GM12878 (cell line): ENCODE data around the gene SNAPC2. TPM values are rescaled to one million over a fixed set of nuclear protein-coding genes. Genes with fewer than 3 reads are reported as not detected.

Experiments
- CEBPB ChIP-seq, 2 experiments: fragments of 150-350 bp in 1 of 2; IDR thresholded peaks; 2 replicates each; pipeline ENCODE4 v1.6.1; 2012 to 2014; ENCODE audit warnings: low read depth in 2 of 2, low read length in 2 of 2, borderline replicate concordance in 1 of 2, inconsistent platforms in 1 of 2
- DPF2 ChIP-seq: fragments of 450-650 bp; IDR thresholded peaks from 2 replicates; pipeline ENCODE4 v1.6.1; 2017; ENCODE audit warnings: mild to moderate bottlenecking
- HCFC1 ChIP-seq: fragments of 150-350 bp; IDR thresholded peaks from 2 replicates; pipeline ENCODE4 v1.6.1; 2014; ENCODE audit warnings: low read length
- KAT2A ChIP-seq: conservative IDR thresholded peaks from 2 replicates; pipeline ENCODE4 v1.6.1; 2011; ENCODE audit warnings: low read depth, low read length; ENCODE audit not compliant: control insufficient read depth
- MAX ChIP-seq: IDR thresholded peaks from 2 replicates; pipeline ENCODE4 v1.6.1; 2012; ENCODE audit warnings: low read depth, low read length, improper control_type of control experiment
- MXI1 ChIP-seq: fragments of 150-350 bp; IDR thresholded peaks from 2 replicates; pipeline ENCODE4 v1.6.1; 2011; ENCODE audit warnings: low read depth, mild to moderate bottlenecking, inconsistent platforms, low read length, improper control_type of control experiment
- PAX5 ChIP-seq: IDR thresholded peaks from 2 replicates; pipeline ENCODE4 v1.6.1; 2011; ENCODE audit warnings: low read depth, low read length, borderline replicate concordance
- POU2F2 ChIP-seq: IDR thresholded peaks from 3 replicates; pipeline ENCODE4 v1.6.1; 2011; ENCODE audit warnings: low read depth, mild to moderate bottlenecking, low read length, borderline replicate concordance
- SMARCA5 ChIP-seq: fragments of 450-650 bp; IDR thresholded peaks from 2 replicates; pipeline ENCODE4 v1.6.1; 2017; ENCODE audit warnings: mild to moderate bottlenecking
- TARDBP ChIP-seq: IDR thresholded peaks from 2 replicates; pipeline ENCODE4 v1.6.1; 2016; ENCODE audit warnings: borderline replicate concordance
- ZBED1 ChIP-seq: IDR thresholded peaks from 2 replicates; pipeline ENCODE4 v1.6.1; 2016; ENCODE audit warnings: borderline replicate concordance
- ZNF274 ChIP-seq: IDR thresholded peaks from one replicate; pipeline ENCODE4 v1.8.0; 2011; ENCODE audit not compliant: insufficient read length, insufficient read depth
- polyA plus RNA-seq, 11 experiments: library from polyadenylated mRNA; depleted of rRNA in 4 of 11; unstranded in 6 of 11; stranded (reverse) in 5 of 11; fragments of >200 nt; fragmentation: Nextera tagmentation in 4 of 11; fragmentation: Illumina TruSeq in 1 of 11; extraction: Ambion mirVana in 4 of 11; extraction: Trizol in 1 of 11; gene quantifications; 1 replicate in 1 of 11; 2 replicates in 10 of 11; pipeline versions ENCODE4 v1.2.1 to v1.2.3, GENCODE V29; 2011 to 2016; ENCODE audit warnings: inconsistent platforms in 2 of 11, missing spikeins in 2 of 11, low read depth in 1 of 11
- total RNA-seq, 4 experiments: library from RNA; depleted of rRNA in 3 of 4; stranded (reverse); fragments of >200 nt in 3 of 4; fragmentation: Illumina TruSeq in 1 of 4; extraction: Trizol in 1 of 4; gene quantifications; 2 replicates each; pipeline versions ENCODE4 v1.2.1 to v1.2.3, GENCODE V29; 2013 to 2021
- TF ChIP-seq, protein P1 (sequence below): fragments of 450-650 bp; IDR thresholded peaks from 2 replicates; pipeline ENCODE4 v1.6.1; 2016; ENCODE audit warnings: mild to moderate bottlenecking
- TF ChIP-seq, protein P2 (sequence below): fragments of 450-650 bp; IDR thresholded peaks from 2 replicates; pipeline ENCODE4 v1.6.1; 2016; ENCODE audit warnings: mild to moderate bottlenecking, moderate library complexity, borderline replicate concordance
- TF ChIP-seq, protein P3 (sequence below): fragments of 450-650 bp; formaldehyde crosslinking; IDR thresholded peaks from 2 replicates; pipeline ENCODE4 v1.5.0; 2022; ENCODE audit warnings: mild to moderate bottlenecking, missing genetic modification characterization
- TF ChIP-seq, protein P4 (sequence below): fragments of 450-650 bp; IDR thresholded peaks from 2 replicates; pipeline ENCODE4 v1.6.1; 2017; ENCODE audit warnings: mild to moderate bottlenecking, moderate library complexity

SNAPC2 gene
- total and polyA plus RNA-seq, 10 of the 15 experiments (the other 5 are each of a cell fraction or from before 2014, with no cell fraction given), result 0.19 to 20.8 (median 12.6) TPM

DNA sequence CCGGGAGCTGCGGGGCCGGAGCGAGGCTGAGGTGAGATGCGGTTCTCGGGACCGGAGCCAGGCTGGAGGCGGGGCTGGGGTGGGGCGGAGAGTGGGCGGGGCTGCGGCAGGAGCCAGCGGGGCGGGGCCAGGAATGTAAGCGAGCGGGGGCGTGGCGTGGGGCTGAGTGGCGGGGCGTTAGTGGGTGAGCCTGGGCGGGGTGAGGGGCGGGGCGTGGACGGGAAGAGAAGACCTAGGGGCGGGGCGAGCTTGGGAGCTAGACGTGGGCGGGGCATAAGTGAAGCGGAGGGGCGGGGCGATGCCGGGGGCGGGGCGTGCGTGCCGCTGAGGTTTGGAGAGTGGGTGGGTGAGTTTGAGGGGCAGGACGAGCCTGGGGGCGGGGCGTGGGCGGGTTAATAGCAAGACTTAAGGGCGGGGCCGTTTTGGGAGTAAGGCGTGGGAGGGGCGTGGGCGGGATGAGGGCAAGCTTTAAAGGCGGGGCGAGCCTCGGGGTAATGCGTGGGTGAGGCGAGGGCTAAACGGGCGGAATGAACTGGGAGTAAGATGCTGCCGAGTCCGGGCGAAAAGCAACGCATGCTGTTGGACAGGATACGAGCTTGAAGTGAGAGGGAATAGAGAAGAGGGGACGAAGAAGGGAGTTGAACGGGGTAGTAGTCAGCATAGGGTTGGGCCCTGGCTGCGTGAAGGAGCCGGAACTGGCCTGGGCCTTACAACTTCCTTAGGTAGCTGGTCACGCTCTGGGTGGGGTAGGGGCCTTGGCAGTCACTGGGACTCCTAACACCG lies 572 bp downstream of the SNAPC2 start (continued):
- TF ChIP-seq POU2F2 (no peak), ZBED1 (no peak), ZNF274 (no peak), TARDBP (no peak), HCFC1 (no peak), DPF2 (peak; percentile 40; the same call in 1 of the 2 replicates), MAX (0 out of 2 replicates have a peak, but pooled peaks have one; percentile 49), CEBPB (IDR thresholded peaks at IDR 0.05; ENCODE audit: borderline replicate concordance in 1 of 2, low read depth in 2 of 2, low read length in 2 of 2) (no peak), MXI1 (no peak; the same call in 1 of the 2 replicates), SMARCA5 (no peak), PAX5 (no peak), KAT2A (no peak)
- TF ChIP-seq, protein P1, sequence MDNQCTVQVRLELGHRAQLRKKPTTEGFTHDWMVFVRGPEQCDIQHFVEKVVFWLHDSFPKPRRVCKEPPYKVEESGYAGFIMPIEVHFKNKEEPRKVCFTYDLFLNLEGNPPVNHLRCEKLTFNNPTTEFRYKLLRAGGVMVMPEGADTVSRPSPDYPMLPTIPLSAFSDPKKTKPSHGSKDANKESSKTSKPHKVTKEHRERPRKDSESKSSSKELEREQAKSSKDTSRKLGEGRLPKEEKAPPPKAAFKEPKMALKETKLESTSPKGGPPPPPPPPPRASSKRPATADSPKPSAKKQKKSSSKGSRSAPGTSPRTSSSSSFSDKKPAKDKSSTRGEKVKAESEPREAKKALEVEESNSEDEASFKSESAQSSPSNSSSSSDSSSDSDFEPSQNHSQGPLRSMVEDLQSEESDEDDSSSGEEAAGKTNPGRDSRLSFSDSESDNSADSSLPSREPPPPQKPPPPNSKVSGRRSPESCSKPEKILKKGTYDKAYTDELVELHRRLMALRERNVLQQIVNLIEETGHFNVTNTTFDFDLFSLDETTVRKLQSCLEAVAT, result peak; percentile 52; the same call in 1 of the 2 replicates
- TF ChIP-seq, protein P2, sequence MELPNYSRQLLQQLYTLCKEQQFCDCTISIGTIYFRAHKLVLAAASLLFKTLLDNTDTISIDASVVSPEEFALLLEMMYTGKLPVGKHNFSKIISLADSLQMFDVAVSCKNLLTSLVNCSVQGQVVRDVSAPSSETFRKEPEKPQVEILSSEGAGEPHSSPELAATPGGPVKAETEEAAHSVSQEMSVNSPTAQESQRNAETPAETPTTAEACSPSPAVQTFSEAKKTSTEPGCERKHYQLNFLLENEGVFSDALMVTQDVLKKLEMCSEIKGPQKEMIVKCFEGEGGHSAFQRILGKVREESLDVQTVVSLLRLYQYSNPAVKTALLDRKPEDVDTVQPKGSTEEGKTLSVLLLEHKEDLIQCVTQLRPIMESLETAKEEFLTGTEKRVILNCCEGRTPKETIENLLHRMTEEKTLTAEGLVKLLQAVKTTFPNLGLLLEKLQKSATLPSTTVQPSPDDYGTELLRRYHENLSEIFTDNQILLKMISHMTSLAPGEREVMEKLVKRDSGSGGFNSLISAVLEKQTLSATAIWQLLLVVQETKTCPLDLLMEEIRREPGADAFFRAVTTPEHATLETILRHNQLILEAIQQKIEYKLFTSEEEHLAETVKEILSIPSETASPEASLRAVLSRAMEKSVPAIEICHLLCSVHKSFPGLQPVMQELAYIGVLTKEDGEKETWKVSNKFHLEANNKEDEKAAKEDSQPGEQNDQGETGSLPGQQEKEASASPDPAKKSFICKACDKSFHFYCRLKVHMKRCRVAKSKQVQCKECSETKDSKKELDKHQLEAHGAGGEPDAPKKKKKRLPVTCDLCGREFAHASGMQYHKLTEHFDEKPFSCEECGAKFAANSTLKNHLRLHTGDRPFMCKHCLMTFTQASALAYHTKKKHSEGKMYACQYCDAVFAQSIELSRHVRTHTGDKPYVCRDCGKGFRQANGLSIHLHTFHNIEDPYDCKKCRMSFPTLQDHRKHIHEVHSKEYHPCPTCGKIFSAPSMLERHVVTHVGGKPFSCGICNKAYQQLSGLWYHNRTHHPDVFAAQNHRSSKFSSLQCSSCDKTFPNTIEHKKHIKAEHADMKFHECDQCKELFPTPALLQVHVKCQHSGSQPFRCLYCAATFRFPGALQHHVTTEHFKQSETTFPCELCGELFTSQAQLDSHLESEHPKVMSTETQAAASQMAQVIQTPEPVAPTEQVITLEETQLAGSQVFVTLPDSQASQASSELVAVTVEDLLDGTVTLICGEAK, result no peak; the same call in 1 of the 2 replicates
- TF ChIP-seq, protein P3, sequence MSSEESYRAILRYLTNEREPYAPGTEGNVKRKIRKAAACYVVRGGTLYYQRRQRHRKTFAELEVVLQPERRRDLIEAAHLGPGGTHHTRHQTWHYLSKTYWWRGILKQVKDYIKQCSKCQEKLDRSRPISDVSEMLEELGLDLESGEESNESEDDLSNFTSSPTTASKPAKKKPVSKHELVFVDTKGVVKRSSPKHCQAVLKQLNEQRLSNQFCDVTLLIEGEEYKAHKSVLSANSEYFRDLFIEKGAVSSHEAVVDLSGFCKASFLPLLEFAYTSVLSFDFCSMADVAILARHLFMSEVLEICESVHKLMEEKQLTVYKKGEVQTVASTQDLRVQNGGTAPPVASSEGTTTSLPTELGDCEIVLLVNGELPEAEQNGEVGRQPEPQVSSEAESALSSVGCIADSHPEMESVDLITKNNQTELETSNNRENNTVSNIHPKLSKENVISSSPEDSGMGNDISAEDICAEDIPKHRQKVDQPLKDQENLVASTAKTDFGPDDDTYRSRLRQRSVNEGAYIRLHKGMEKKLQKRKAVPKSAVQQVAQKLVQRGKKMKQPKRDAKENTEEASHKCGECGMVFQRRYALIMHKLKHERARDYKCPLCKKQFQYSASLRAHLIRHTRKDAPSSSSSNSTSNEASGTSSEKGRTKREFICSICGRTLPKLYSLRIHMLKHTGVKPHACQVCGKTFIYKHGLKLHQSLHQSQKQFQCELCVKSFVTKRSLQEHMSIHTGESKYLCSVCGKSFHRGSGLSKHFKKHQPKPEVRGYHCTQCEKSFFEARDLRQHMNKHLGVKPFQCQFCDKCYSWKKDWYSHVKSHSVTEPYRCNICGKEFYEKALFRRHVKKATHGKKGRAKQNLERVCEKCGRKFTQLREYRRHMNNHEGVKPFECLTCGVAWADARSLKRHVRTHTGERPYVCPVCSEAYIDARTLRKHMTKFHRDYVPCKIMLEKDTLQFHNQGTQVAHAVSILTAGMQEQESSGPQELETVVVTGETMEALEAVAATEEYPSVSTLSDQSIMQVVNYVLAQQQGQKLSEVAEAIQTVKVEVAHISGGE (CRISPR knock-in tag), result no peak
- TF ChIP-seq, protein P4, sequence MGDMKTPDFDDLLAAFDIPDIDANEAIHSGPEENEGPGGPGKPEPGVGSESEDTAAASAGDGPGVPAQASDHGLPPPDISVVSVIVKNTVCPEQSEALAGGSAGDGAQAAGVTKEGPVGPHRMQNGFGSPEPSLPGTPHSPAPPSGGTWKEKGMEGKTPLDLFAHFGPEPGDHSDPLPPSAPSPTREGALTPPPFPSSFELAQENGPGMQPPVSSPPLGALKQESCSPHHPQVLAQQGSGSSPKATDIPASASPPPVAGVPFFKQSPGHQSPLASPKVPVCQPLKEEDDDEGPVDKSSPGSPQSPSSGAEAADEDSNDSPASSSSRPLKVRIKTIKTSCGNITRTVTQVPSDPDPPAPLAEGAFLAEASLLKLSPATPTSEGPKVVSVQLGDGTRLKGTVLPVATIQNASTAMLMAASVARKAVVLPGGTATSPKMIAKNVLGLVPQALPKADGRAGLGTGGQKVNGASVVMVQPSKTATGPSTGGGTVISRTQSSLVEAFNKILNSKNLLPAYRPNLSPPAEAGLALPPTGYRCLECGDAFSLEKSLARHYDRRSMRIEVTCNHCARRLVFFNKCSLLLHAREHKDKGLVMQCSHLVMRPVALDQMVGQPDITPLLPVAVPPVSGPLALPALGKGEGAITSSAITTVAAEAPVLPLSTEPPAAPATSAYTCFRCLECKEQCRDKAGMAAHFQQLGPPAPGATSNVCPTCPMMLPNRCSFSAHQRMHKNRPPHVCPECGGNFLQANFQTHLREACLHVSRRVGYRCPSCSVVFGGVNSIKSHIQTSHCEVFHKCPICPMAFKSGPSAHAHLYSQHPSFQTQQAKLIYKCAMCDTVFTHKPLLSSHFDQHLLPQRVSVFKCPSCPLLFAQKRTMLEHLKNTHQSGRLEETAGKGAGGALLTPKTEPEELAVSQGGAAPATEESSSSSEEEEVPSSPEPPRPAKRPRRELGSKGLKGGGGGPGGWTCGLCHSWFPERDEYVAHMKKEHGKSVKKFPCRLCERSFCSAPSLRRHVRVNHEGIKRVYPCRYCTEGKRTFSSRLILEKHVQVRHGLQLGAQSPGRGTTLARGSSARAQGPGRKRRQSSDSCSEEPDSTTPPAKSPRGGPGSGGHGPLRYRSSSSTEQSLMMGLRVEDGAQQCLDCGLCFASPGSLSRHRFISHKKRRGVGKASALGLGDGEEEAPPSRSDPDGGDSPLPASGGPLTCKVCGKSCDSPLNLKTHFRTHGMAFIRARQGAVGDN, result no peak
